ENCODE measurements around the gene WDTC1. TPM values are rescaled to one million over a fixed set of nuclear protein-coding genes. Genes with fewer than 3 reads are reported as not detected.
A peak's percentile ranks its signal among the peaks of the same experiment; 100 is the strongest.

Gene WDTC1
- total RNA-seq, 1 experiment from 2014 or later = 15.1 TPM

- Histone ChIP-seq H3K4me1 (no peaks in the 10 kb centered on the region), H3K27ac (no peak overlapping the region), H3K9me3 (replicated peaks) (no peaks in the 10 kb centered on the region), H3K36me3 (0 out of 2 replicates have a peak, but pooled peaks cover 8% of the 10 kb centered on the region), H3K27me3 (no peaks in the 10 kb centered on the region), H3K4me3 (no peak overlapping the region)
- DNase-seq = no peak
Measured at GRCh38 chr1:27356619-27357280, 122.3 kb downstream of the WDTC1 start.

- Histone ChIP-seq H3K27ac (no peak overlapping the region), H3K4me3 (no peak overlapping the region), H3K36me3 (0 out of 2 replicates have a peak, but pooled peaks cover 8% of the 10 kb centered on the region), H3K4me1 (no peaks in the 10 kb centered on the region), H3K9me3 (replicated peaks) (no peaks in the 10 kb centered on the region), H3K27me3 (no peaks in the 10 kb centered on the region)
- DNase-seq = peak; percentile 56 to 70
Measured at GRCh38 chr1:27357281-27358037, 123.0 kb downstream of the WDTC1 start.

Other genes starting within 250 kb of the WDTC1 start
- gene TRNP1, start 240.9 kb upstream of the WDTC1 start, total RNA-seq (2014; rRNA removed; shearing (Covaris generic)) = 0.42 and 0.81 TPM in 2 replicates
- 0.04 and 0.10 TPM in 2 replicates for gene TENT5B, start 221.8 kb upstream of the WDTC1 start, total RNA-seq (2014; rRNA removed; shearing (Covaris generic))
- 7.4 and 8.4 TPM in 2 replicates for gene SLC9A1, start 79.5 kb upstream of the WDTC1 start, total RNA-seq (2014; rRNA removed; shearing (Covaris generic))
- gene TMEM222, start 87.5 kb downstream of the WDTC1 start, total RNA-seq (2014; rRNA removed; shearing (Covaris generic)) = 26.0 and 26.1 TPM in 2 replicates
- 0.20 and 0.47 TPM in 2 replicates for gene SYTL1, start 107.4 kb downstream of the WDTC1 start, total RNA-seq (2014; rRNA removed; shearing (Covaris generic))
- gene MAP3K6, start 132.3 kb downstream of the WDTC1 start, total RNA-seq (2014; rRNA removed; shearing (Covaris generic)) = 8.2 and 10.0 TPM in 2 replicates
- gene FCN3, start 140.2 kb downstream of the WDTC1 start, total RNA-seq (2014; rRNA removed; shearing (Covaris generic)) = not detected in 2 replicates
- gene CD164L2, start 148.7 kb downstream of the WDTC1 start, total RNA-seq (2014; rRNA removed; shearing (Covaris generic)) = not detected in 2 replicates
- 8.3 TPM in 2 replicates for gene GPR3, start 158.0 kb downstream of the WDTC1 start, total RNA-seq (2014; rRNA removed; shearing (Covaris generic))

Measured in SJCRH30 (cell line).